Chondrocyte (in vitro differentiated cells): ENCODE data around the gene SYCE3. TPM values are rescaled to one million over a fixed set of nuclear protein-coding genes. Genes with fewer than 3 reads are reported as not detected.

Experiments used
- DNase-seq: peaks from one replicate; pipeline ENCODE4 v3.0.0; 2021; ENCODE audit warnings: mixed read lengths, low spot score
- H3K27ac Mint-ChIP-seq: one replicate; pipeline ENCODE4 v1.8.0; 2021; ENCODE audit warnings: mild to moderate bottlenecking, moderate library complexity, mixed read lengths; ENCODE audit not compliant: unreplicated experiment
- H3K27me3 Mint-ChIP-seq: 2 replicates; pipeline ENCODE4 v1.8.0; 2021; ENCODE audit warnings: low read depth, mixed read lengths
- H3K36me3 Mint-ChIP-seq: 2 replicates; pipeline ENCODE4 v1.8.0; 2021; ENCODE audit warnings: low read depth, mixed read lengths
- H3K4me1 Mint-ChIP-seq: 2 replicates; pipeline ENCODE4 v1.8.0; 2021; ENCODE audit warnings: low read depth, mild to moderate bottlenecking, mixed read lengths
- H3K4me3 Mint-ChIP-seq: one replicate; pipeline ENCODE4 v1.8.0; 2021; ENCODE audit warnings: mild to moderate bottlenecking, moderate library complexity, mixed read lengths; ENCODE audit not compliant: unreplicated experiment
- H3K9me3 Mint-ChIP-seq: 2 replicates; pipeline ENCODE4 v1.8.0; 2021; ENCODE audit warnings: low read depth, mixed read lengths
- total RNA-seq: library from RNA; stranded (reverse); gene quantifications from 3 replicates; pipeline ENCODE4 v1.2.1, GENCODE V29; 2021
- TF ChIP-seq, protein P1 (sequence below): fragments of 200-600 bp; sonication (generic); IDR thresholded peaks from 2 replicates; pipeline ENCODE4 v1.5.0; 2021; ENCODE audit warnings: antibody characterized with exemption, mild to moderate bottlenecking, moderate library complexity

SYCE3 gene
- total RNA-seq, 1 donor from 2014 or later: not detected

DNA sequence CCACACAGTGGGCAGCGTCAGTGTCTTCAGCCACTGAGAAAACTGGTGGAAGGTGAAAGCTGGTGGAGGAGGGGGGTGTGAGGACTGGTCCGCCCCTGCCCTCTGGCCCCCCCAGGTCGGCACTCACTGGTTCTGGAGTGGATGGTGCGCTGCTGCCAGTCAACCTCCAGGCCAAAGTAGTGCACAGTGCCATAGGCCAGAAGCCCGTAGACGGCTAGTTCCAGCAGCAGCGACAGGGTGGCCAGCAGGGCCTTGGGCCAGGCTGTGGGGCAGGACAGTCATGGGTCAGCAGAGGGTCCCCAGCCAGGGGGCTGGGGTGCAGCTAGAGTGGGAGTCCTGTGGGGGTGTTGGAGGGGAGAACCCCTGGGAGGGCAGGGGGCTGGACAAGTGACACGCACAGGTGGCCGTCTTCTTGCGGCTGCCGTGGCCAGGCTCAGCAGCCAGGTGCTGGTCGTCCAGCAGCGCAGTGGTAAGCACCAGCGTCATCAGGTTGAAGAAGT lies 57.4 kb downstream of the SYCE3 start:
- no peak overlapping the region for H3K4me3 Mint-ChIP-seq
- H3K36me3 Mint-ChIP-seq: peaks cover 4% of the 10 kb centered on the region
- no peak for DNase-seq
- TF ChIP-seq, protein P1, sequence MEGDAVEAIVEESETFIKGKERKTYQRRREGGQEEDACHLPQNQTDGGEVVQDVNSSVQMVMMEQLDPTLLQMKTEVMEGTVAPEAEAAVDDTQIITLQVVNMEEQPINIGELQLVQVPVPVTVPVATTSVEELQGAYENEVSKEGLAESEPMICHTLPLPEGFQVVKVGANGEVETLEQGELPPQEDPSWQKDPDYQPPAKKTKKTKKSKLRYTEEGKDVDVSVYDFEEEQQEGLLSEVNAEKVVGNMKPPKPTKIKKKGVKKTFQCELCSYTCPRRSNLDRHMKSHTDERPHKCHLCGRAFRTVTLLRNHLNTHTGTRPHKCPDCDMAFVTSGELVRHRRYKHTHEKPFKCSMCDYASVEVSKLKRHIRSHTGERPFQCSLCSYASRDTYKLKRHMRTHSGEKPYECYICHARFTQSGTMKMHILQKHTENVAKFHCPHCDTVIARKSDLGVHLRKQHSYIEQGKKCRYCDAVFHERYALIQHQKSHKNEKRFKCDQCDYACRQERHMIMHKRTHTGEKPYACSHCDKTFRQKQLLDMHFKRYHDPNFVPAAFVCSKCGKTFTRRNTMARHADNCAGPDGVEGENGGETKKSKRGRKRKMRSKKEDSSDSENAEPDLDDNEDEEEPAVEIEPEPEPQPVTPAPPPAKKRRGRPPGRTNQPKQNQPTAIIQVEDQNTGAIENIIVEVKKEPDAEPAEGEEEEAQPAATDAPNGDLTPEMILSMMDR: no peak
- no peaks in the 10 kb centered on the region for H3K9me3 Mint-ChIP-seq
- H3K27me3 Mint-ChIP-seq: no peaks in the 10 kb centered on the region
- no peak overlapping the region for H3K27ac Mint-ChIP-seq
- H3K4me1 Mint-ChIP-seq: peaks cover 13% of the 10 kb centered on the region

DNA sequence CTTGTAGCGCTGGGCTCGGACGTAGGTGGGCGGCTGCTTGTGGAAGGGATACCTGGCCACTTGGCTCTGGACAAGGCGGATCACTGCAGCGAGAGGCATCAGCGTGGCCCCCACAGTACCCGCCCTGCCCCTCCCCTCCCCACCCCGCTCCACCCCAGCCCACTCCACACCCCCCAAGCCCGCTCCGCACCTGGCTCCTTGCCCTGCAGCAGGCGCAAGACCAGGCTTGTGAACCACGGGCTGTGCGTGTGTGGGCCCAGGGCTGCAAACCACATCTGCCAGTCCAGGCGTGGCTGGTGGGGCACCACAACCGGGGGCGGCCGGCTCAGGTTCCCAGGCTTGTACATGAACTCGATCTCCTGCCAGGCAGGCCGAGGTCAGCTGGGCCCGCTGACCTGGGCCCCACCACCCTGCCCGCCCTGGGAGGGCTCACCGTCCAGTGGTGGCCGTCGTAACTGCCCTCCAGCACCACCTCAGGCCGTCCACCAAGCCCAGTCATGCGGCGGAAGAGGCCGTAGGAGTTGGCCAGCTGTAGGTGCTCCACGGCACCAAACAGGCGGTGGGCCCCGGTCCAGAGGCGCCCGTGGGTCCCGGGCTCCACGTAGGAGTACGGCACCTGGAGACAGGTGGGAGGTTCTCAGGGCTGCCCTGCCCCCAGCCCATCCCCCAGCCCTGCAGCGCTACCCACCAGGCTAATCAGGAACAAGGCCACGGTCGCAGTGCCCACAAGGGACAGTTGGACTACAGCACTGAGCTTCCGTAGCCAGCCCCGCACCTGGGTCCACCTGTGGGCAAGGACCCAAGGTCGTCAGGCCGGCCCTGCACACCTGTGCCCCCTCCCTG lies 58.1 kb downstream of the SYCE3 start:
- Mint-ChIP-seq H3K4me1 (peaks cover 12% of the 10 kb centered on the region), H3K4me3 (no peak overlapping the region)

DNA sequence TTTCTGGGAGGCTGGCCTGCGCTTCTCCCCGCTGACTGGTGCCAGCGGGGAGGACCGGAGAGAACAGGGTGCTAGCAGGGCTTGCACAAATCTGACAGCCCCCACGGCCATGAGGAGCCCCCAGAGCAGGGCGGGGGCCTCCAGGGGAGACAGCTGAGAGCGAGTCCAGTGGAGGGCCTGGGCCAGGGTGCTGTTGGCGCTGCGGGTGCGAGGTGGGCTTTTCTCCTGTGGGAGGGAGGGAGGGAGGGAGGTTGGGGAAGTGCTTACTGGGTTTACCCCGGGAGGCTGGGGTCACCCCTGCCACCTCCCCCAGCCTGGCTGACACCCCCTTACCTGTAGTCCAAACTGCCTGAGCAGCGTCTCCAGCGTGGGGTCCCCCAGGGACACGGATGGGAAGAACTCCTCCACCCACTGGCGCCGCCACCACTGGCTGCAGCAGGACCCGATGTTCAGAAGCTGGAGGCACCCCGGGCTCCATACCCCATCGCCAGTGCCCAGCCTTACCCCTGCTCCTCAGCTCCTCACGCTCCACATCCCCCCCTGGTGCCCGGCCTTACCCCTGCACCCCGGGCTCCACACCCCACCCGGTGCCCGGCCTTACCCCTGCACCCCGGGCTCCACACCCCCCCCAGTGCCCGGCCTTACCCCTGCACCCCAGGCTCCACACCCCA lies 59.1 kb downstream of the SYCE3 start:
- Mint-ChIP-seq H3K27ac (no peak overlapping the region), H3K27me3 (no peaks in the 10 kb centered on the region), H3K36me3 (peaks cover 4% of the 10 kb centered on the region), H3K4me1 (peaks cover 3% of the 10 kb centered on the region), H3K9me3 (no peaks in the 10 kb centered on the region), H3K4me3 (no peak overlapping the region)
- TF ChIP-seq, protein P1: no peak
- DNase-seq: peak; percentile 92

More for the DNA sequence above, 58.1 kb downstream of the SYCE3 start:
- Mint-ChIP-seq H3K36me3 (peaks cover 4% of the 10 kb centered on the region), H3K27me3 (no peaks in the 10 kb centered on the region), H3K27ac (no peak overlapping the region), H3K9me3 (no peaks in the 10 kb centered on the region)
- TF ChIP-seq, protein P1: no peak
- peak; percentile 89 for DNase-seq

GRCh38 chr22:50502628-50503474 lies 59.9 kb downstream of the SYCE3 start:
- no peak for DNase-seq

More at GRCh38 chr22:50502628-50503474, 59.9 kb downstream of the SYCE3 start:
- no peaks in the 10 kb centered on the region for H3K9me3 Mint-ChIP-seq
- no peak overlapping the region for H3K4me3 Mint-ChIP-seq
- no peak overlapping the region for H3K27ac Mint-ChIP-seq
- TF ChIP-seq, protein P1: no peak
- no peaks in the 10 kb centered on the region for H3K27me3 Mint-ChIP-seq
- peaks cover 2% of the 10 kb centered on the region for H3K4me1 Mint-ChIP-seq
- H3K36me3 Mint-ChIP-seq: peaks cover 4% of the 10 kb centered on the region
